Ishikawa (cell line): ENCODE results near the gene NRIP3.

Experiments
- CEBPB ChIP-seq: IDR thresholded peaks from 2 replicates; pipeline ENCODE4 v1.6.1; 2012
- CREB1 ChIP-seq: IDR thresholded peaks from 2 replicates; pipeline ENCODE4 v1.6.1; 2012; ENCODE audit warnings: low read depth
- EP300 ChIP-seq: IDR thresholded peaks from 2 replicates; pipeline ENCODE4 v1.6.1; 2012; ENCODE audit warnings: borderline replicate concordance
- FOXM1 ChIP-seq: IDR thresholded peaks from 2 replicates; pipeline ENCODE4 v1.6.1; 2012; ENCODE audit warnings: low read depth, borderline replicate concordance
- MAX ChIP-seq: IDR thresholded peaks from 2 replicates; pipeline ENCODE4 v1.6.1; 2012
- REST ChIP-seq: IDR thresholded peaks from 2 replicates; pipeline ENCODE4 v1.6.1; 2012; ENCODE audit warnings: low read depth, mild to moderate bottlenecking
- USF1 ChIP-seq: IDR thresholded peaks from 2 replicates; pipeline ENCODE4 v1.6.1; 2012
- ZBTB7A ChIP-seq: IDR thresholded peaks from 2 replicates; pipeline ENCODE4 v1.6.1; 2012; ENCODE audit warnings: low read depth

GRCh38 chr11:8934742-8935488 lies 68.9 kb downstream of the NRIP3 start:
- TF ChIP-seq MAX (no peak), REST (no peak), ZBTB7A (no peak), EP300 (no peak), FOXM1 (no peak), USF1 (no peak), CREB1 (no peak), CEBPB (no peak)
